Panc1 (cell line): Measurements from ENCODE around the gene ISG15.

Experiments
- CTCF ChIP-seq: fragments of 450-650 bp; IDR thresholded peaks from 2 replicates; pipeline ENCODE4 v1.5.1; 2017; ENCODE audit warnings: mild to moderate bottlenecking
- POLR2AphosphoS5 ChIP-seq: IDR thresholded peaks from 2 replicates; pipeline ENCODE4 v1.6.1; 2012; ENCODE audit warnings: mild to moderate bottlenecking, low read depth, low read length, moderate library complexity
- REST ChIP-seq, 2 experiments: IDR thresholded peaks; 2 replicates each; pipeline ENCODE4 v1.6.1; 2011 to 2012; ENCODE audit warnings: low read depth in 2 of 2, control low read depth in 1 of 2, low read length in 1 of 2, mild to moderate bottlenecking in 1 of 2, moderate library complexity in 1 of 2; ENCODE audit not compliant: insufficient read depth in 1 of 2
- SIN3A ChIP-seq: IDR thresholded peaks from 2 replicates; pipeline ENCODE4 v1.6.1; 2012; ENCODE audit warnings: low read depth, mild to moderate bottlenecking, low read length, moderate library complexity, borderline replicate concordance; ENCODE audit not compliant: insufficient read depth
- TCF7L2 ChIP-seq: IDR thresholded peaks from 2 replicates; pipeline ENCODE4 v1.6.1; 2011; ENCODE audit warnings: mild to moderate bottlenecking, low read depth, low read length, inconsistent platforms

- TF ChIP-seq CTCF (no peak), SIN3A (no peak), POLR2AphosphoS5 (no peak), TCF7L2 (no peak), REST (IDR thresholded peaks at IDR 0.05; ENCODE audit: insufficient read depth in 1 of 2, low read depth in 2 of 2, low read length in 1 of 2) (no peak)
Measured at GRCh38 chr1:1047963-1048362, 34.7 kb downstream of the ISG15 start.
